ENCODE data around the gene CENPK. TPM values are rescaled to one million over a fixed set of nuclear protein-coding genes. Genes with fewer than 3 reads are reported as not detected.

CENPK gene
- total RNA-seq, 1 experiment from 2014 or later, result 34.2 TPM

DNA sequence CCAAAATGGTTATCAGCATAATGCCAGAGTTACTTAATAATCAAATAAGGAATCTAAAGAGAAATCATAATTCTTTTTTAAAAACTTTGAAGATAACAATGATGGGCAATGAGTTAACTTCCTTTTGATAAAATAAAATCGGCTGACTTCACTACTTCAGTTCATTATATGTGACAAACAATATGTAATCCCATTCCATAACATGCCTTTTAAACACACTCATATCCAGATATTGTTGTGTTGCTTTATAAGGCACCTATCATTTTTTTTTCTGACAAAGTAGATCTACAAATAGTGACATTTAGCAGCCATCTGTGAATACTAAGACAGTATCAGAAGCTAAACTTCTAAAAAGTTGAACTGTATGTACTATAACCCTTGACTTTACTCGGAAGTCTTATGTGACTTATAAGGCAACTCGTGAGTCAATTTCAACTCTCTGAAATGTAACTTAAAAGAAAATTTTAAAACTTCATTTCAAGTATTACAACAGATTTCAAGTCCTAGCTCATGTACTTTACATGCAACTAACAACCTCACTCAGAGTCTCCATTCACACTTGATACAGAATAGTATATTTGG is 88.7 kb downstream of the CENPK start:
- ChIA-PET POLR2A (interaction anchor here (0.6 kb wide), 1 partner anchor 220 kb away, joined by 8 read pairs; no protein-coding TSS in a partner anchor), CTCF (interaction anchor here (0.6 kb wide), 1 partner anchor 218 kb away, joined by 4 read pairs; no protein-coding TSS in a partner anchor)
- H3K4me3 ChIP-seq (ENCODE audit: low read depth in 2 of 2, low read length in 2 of 2), result no peak overlapping the region
- no peaks in the 10 kb centered on the region for H3K9me3 ChIP-seq (ENCODE audit: control insufficient read depth, insufficient read depth, low read depth, low read length)
- ATAC-seq (no peak), DNase-seq (ENCODE audit: low read depth, low spot score) (no peak)
- TF ChIP-seq SIN3A (IDR thresholded peaks at IDR 0.05; ENCODE audit: borderline replicate concordance, insufficient read depth, low read depth, low read length), result no peak
- no peak for TF ChIP-seq POLR2AphosphoS5 (IDR thresholded peaks at IDR 0.05; ENCODE audit: low read depth, low read length)
- TF ChIP-seq, protein P1, sequence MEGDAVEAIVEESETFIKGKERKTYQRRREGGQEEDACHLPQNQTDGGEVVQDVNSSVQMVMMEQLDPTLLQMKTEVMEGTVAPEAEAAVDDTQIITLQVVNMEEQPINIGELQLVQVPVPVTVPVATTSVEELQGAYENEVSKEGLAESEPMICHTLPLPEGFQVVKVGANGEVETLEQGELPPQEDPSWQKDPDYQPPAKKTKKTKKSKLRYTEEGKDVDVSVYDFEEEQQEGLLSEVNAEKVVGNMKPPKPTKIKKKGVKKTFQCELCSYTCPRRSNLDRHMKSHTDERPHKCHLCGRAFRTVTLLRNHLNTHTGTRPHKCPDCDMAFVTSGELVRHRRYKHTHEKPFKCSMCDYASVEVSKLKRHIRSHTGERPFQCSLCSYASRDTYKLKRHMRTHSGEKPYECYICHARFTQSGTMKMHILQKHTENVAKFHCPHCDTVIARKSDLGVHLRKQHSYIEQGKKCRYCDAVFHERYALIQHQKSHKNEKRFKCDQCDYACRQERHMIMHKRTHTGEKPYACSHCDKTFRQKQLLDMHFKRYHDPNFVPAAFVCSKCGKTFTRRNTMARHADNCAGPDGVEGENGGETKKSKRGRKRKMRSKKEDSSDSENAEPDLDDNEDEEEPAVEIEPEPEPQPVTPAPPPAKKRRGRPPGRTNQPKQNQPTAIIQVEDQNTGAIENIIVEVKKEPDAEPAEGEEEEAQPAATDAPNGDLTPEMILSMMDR (IDR thresholded peaks at IDR 0.05), result no peak
- no peak for TF ChIP-seq TCF7L2 (IDR thresholded peaks at IDR 0.05; ENCODE audit: low read depth, low read length)
- TF ChIP-seq, protein P2, sequence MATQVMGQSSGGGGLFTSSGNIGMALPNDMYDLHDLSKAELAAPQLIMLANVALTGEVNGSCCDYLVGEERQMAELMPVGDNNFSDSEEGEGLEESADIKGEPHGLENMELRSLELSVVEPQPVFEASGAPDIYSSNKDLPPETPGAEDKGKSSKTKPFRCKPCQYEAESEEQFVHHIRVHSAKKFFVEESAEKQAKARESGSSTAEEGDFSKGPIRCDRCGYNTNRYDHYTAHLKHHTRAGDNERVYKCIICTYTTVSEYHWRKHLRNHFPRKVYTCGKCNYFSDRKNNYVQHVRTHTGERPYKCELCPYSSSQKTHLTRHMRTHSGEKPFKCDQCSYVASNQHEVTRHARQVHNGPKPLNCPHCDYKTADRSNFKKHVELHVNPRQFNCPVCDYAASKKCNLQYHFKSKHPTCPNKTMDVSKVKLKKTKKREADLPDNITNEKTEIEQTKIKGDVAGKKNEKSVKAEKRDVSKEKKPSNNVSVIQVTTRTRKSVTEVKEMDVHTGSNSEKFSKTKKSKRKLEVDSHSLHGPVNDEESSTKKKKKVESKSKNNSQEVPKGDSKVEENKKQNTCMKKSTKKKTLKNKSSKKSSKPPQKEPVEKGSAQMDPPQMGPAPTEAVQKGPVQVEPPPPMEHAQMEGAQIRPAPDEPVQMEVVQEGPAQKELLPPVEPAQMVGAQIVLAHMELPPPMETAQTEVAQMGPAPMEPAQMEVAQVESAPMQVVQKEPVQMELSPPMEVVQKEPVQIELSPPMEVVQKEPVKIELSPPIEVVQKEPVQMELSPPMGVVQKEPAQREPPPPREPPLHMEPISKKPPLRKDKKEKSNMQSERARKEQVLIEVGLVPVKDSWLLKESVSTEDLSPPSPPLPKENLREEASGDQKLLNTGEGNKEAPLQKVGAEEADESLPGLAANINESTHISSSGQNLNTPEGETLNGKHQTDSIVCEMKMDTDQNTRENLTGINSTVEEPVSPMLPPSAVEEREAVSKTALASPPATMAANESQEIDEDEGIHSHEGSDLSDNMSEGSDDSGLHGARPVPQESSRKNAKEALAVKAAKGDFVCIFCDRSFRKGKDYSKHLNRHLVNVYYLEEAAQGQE (IDR thresholded peaks at IDR 0.05; ENCODE audit: insufficient read depth in 1 of 2, low read depth in 2 of 2, low read length in 1 of 2), result no peak
- in situ Hi-C loops (cut with HindIII; ENCODE audit: low pct_unique_long_range_greater_than_20kb, low sequenced_read_pairs), result no loop called here
- no peaks in the 10 kb centered on the region; the same call in 1 of the 2 replicates for H3K36me3 ChIP-seq (ENCODE audit: control insufficient read depth, insufficient read depth, low read length)
- BruUV-seq (replicated peaks), result no TSS peak
- H3K4me1 ChIP-seq (ENCODE audit: control insufficient read depth, insufficient read depth, low read length), result no peaks in the 10 kb centered on the region
- intact Hi-C loops (cut with micrococcal nuclease; ENCODE audit: unreplicated experiment), result no loop called here
- H3K27ac ChIP-seq (ENCODE audit: low read length), result no peak overlapping the region
- H3K27me3 ChIP-seq (ENCODE audit: control insufficient read depth, insufficient read depth, low read length), result peaks cover 7% of the 10 kb centered on the region

DNA sequence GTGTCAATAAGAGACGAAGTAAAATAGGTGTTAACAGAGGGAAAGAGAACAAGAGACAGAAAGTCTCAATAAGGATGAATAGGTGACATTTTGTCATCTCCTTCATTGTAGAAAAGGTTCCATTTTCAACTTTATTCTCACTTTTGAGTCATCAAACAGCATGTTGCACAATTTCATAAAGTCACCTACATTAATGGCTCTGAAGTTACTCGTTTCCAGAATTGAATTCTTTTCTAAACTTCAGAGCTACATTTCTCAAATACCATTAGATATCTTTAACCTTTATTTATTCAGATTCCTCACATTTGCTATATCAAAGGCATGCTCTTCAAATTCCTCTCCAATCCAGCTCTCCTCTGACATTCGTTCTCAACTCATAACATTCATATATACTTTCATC is 94.3 kb downstream of the CENPK start:
- ChIA-PET CTCF (no interaction called here), POLR2A (no interaction called here)
- intact Hi-C loops (cut with micrococcal nuclease; ENCODE audit: unreplicated experiment), result no loop called here
- Histone ChIP-seq H3K4me1 (ENCODE audit: control insufficient read depth, insufficient read depth, low read length) (no peaks in the 10 kb centered on the region), H3K4me3 (ENCODE audit: low read depth in 2 of 2, low read length in 2 of 2) (no peak overlapping the region), H3K27ac (ENCODE audit: low read length) (no peak overlapping the region), H3K36me3 (ENCODE audit: control insufficient read depth, insufficient read depth, low read length) (no peaks in the 10 kb centered on the region), H3K27me3 (ENCODE audit: control insufficient read depth, insufficient read depth, low read length) (0 out of 2 replicates have a peak, but pooled peaks cover 3% of the 10 kb centered on the region), H3K9me3 (ENCODE audit: control insufficient read depth, insufficient read depth, low read depth, low read length) (no peaks in the 10 kb centered on the region)
- in situ Hi-C loops (cut with HindIII; ENCODE audit: low pct_unique_long_range_greater_than_20kb, low sequenced_read_pairs), result no loop called here
- TF ChIP-seq, protein P1 (IDR thresholded peaks at IDR 0.05), result no peak
- TF ChIP-seq, protein P2 (IDR thresholded peaks at IDR 0.05; ENCODE audit: insufficient read depth in 1 of 2, low read depth in 2 of 2, low read length in 1 of 2), result no peak
- TF ChIP-seq TCF7L2 (IDR thresholded peaks at IDR 0.05; ENCODE audit: low read depth, low read length) (no peak), SIN3A (IDR thresholded peaks at IDR 0.05; ENCODE audit: borderline replicate concordance, insufficient read depth, low read depth, low read length) (no peak), POLR2AphosphoS5 (IDR thresholded peaks at IDR 0.05; ENCODE audit: low read depth, low read length) (no peak)
- no TSS peak for BruUV-seq (replicated peaks)
- DNase-seq (ENCODE audit: low read depth, low spot score), result no peak
- no peak for ATAC-seq

Measured in Panc1 (cell line).